ENCODE data around the gene USP40. TPM values are rescaled to one million over a fixed set of nuclear protein-coding genes. Genes with fewer than 3 reads are reported as not detected.

USP40 gene
- total and polyA plus RNA-seq, 2 experiments from 2014 or later: 5.7 to 11.7 TPM

DNA sequence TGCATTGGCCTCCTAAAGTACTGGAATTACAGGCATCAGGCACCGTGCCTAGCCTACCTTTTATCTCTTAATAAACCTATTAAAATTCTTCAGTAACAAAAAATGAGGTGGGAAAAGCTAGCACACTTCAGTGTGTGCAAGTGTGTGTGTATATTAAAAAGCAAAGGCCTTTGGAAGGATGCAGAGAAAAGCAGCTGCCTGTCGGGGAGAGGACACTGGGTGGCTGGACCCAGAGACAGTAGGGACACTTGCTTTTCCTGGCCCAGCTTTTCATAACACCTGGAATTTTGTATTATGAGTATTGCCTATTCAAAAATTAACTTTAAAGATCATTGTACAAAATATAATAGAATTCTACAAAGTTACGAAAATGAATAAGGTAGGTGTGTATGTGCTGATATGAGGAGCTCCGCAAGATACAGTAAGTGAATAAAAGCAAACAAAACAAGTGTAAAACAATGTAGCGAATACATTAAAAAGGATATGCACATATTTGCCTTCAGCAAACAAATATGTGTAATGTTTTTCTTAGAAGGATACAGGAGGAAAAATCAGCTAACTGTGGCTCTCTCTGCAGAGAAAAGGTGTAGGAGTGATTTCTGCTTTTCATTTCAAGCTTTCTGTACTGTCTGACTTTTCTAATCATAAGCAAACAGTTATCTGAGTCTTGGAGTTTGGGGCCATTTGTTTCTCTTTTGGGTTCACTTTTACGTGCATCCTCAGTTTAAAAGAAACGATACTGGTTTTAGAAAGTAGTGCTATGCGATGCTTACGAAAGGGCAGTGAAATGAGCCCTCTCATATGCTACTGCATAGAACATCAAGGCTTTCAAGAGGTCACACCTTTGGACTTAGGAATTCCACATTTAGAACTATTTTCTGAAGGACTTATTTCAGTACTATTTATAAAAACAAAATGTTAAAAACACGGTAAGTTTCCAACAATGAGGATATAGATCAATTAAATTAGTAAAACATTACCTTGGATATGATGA lies 70.8 kb downstream of the USP40 start:
- H3K4me3 Mint-ChIP-seq: no peak overlapping the region
- H3K27me3 ChIP-seq (ENCODE audit: insufficient read depth): no peaks in the 10 kb centered on the region
- H3K9me3 Mint-ChIP-seq: no peaks in the 10 kb centered on the region
- H3K4me3 ChIP-seq: no peak overlapping the region
- H3K9me2 ChIP-seq (ENCODE audit: insufficient read depth): no peaks in the 10 kb centered on the region
- H3K36me3 Mint-ChIP-seq (ENCODE audit: low read depth): no peaks in the 10 kb centered on the region; the same call in 2 of the 3 replicates
- H3K79me2 ChIP-seq (replicated peaks; ENCODE audit: insufficient read depth): no peaks in the 10 kb centered on the region
- TF ChIP-seq NANOG (IDR thresholded peaks at IDR 0.05; ENCODE audit: borderline replicate concordance) (no peak), JUNB (IDR thresholded peaks at IDR 0.05; ENCODE audit: unreplicated experiment) (no peak), ZNF331 (CRISPR knock-in tag; IDR thresholded peaks at IDR 0.05; ENCODE audit: low read depth) (no peak), CREB1 (CRISPR knock-in tag; IDR thresholded peaks at IDR 0.05; ENCODE audit: low read depth) (no peak), EZH2 (IDR thresholded peaks at IDR 0.05; ENCODE audit: low read depth, unreplicated experiment) (no peak)
- TF ChIP-seq, protein P1, sequence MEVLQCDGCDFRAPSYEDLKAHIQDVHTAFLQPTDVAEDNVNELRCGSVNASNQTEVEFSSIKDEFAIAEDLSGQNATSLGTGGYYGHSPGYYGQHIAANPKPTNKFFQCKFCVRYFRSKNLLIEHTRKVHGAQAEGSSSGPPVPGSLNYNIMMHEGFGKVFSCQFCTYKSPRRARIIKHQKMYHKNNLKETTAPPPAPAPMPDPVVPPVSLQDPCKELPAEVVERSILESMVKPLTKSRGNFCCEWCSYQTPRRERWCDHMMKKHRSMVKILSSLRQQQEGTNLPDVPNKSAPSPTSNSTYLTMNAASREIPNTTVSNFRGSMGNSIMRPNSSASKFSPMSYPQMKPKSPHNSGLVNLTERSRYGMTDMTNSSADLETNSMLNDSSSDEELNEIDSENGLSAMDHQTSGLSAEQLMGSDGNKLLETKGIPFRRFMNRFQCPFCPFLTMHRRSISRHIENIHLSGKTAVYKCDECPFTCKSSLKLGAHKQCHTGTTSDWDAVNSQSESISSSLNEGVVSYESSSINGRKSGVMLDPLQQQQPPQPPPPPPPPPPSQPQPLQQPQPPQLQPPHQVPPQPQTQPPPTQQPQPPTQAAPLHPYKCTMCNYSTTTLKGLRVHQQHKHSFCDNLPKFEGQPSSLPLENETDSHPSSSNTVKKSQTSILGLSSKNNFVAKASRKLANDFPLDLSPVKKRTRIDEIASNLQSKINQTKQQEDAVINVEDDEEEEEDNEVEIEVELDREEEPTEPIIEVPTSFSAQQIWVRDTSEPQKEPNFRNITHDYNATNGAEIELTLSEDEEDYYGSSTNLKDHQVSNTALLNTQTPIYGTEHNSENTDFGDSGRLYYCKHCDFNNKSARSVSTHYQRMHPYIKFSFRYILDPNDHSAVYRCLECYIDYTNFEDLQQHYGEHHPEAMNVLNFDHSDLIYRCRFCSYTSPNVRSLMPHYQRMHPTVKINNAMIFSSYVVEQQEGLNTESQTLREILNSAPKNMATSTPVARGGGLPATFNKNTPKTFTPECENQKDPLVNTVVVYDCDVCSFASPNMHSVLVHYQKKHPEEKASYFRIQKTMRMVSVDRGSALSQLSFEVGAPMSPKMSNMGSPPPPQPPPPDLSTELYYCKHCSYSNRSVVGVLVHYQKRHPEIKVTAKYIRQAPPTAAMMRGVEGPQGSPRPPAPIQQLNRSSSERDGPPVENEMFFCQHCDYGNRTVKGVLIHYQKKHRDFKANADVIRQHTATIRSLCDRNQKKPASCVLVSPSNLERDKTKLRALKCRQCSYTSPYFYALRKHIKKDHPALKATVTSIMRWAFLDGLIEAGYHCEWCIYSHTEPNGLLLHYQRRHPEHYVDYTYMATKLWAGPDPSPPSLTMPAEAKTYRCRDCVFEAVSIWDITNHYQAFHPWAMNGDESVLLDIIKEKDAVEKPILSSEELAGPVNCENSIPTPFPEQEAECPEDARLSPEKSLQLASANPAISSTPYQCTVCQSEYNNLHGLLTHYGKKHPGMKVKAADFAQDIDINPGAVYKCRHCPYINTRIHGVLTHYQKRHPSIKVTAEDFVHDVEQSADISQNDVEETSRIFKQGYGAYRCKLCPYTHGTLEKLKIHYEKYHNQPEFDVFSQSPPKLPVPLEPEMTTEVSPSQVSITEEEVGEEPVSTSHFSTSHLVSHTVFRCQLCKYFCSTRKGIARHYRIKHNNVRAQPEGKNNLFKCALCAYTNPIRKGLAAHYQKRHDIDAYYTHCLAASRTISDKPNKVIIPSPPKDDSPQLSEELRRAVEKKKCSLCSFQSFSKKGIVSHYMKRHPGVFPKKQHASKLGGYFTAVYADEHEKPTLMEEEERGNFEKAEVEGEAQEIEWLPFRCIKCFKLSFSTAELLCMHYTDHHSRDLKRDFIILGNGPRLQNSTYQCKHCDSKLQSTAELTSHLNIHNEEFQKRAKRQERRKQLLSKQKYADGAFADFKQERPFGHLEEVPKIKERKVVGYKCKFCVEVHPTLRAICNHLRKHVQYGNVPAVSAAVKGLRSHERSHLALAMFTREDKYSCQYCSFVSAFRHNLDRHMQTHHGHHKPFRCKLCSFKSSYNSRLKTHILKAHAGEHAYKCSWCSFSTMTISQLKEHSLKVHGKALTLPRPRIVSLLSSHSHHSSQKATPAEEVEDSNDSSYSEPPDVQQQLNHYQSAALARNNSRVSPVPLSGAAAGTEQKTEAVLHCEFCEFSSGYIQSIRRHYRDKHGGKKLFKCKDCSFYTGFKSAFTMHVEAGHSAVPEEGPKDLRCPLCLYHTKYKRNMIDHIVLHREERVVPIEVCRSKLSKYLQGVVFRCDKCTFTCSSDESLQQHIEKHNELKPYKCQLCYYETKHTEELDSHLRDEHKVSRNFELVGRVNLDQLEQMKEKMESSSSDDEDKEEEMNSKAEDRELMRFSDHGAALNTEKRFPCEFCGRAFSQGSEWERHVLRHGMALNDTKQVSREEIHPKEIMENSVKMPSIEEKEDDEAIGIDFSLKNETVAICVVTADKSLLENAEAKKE (CRISPR knock-in tag; IDR thresholded peaks at IDR 0.05): no peak
- peaks cover 7% of the 10 kb centered on the region; the same call in 2 of the 3 replicates for H3K4me1 Mint-ChIP-seq
- no peaks in the 10 kb centered on the region for H3F3A ChIP-seq (replicated peaks; ENCODE audit: low read depth)
- no peaks in the 10 kb centered on the region for H3K27me3 Mint-ChIP-seq (ENCODE audit: insufficient read depth, low read depth, poor library complexity)
- no peak overlapping the region for H2AFZ ChIP-seq
- no peak for ATAC-seq
- no peak overlapping the region for H3K27ac ChIP-seq (ENCODE audit: low read depth)
- H3K27ac Mint-ChIP-seq: no peak overlapping the region
- DNase-seq (ENCODE audit: low spot score): no peak
- H4K20me1 ChIP-seq (replicated peaks; ENCODE audit: insufficient read depth): no peaks in the 10 kb centered on the region
- H3K4me1 ChIP-seq (ENCODE audit: insufficient read depth): no peaks in the 10 kb centered on the region
- no peaks in the 10 kb centered on the region for H3K36me3 ChIP-seq (ENCODE audit: insufficient read depth)
- H3K4me2 ChIP-seq: no peak overlapping the region

Measured in GM23338 (cell line).